HUDEP-2 (cell line): Measurements from ENCODE around the gene CCL17.
"Not testable (repeated sequence)": the region's sequence is repeated elsewhere in the genome, so short reads cannot be mapped to it uniquely, and the experiment has no call there.

Source experiments
- DNase-seq, 76 experiments: peaks; one replicate each; lab custom pipeline; 2025; ENCODE audit not compliant: unreplicated experiment in 76 of 76; lab: John Stamatoyannopoulos, UW

Gene CCL17

DNA sequence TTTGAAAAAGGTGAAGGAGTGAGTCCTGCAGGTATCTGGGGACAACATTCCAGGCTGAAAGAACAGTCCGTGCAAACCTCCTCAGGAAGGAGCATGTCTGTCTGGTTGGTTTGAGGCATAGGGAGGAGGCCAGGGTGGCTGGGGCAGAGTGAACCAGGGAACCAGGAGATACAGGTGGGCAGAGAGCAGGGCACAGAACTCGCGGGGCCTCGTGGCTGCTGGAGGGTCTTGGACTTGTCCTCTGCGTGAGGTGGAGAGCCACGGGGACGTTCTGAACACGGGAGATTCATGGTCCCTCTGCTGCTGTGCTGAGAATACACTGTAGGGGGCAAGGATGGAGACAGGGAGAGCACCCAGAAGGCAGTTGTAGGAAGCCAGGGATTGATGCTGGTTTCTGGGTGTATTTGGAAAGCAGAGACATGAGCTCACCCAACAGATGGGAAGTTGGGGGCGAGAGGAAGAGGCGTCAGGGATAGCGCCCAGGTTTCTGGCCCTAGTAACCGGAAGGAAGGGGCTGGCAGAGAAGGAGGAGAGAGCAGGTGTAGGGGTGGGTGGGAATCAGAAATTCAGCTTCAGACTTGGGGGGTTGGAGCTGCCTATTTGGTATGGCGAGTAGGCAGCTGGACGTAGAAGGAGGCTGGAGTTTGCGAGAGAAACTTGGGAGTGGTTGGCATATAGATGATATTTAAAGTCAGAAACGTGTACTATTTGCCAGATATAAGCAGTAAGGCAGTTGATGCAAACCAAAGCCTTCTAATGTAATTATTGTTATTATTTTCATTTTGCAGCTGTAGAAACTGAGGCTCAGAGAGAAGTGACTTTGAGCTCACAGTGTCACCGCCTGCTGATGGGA lies at the start of gene CCL17:
CCL17 (plus strand) TSS at position 803 of the 853 bp plus-strand sequence. CDS start 9,166 bp downstream, outside the sequence.
- DNase-seq: no peak

DNA sequence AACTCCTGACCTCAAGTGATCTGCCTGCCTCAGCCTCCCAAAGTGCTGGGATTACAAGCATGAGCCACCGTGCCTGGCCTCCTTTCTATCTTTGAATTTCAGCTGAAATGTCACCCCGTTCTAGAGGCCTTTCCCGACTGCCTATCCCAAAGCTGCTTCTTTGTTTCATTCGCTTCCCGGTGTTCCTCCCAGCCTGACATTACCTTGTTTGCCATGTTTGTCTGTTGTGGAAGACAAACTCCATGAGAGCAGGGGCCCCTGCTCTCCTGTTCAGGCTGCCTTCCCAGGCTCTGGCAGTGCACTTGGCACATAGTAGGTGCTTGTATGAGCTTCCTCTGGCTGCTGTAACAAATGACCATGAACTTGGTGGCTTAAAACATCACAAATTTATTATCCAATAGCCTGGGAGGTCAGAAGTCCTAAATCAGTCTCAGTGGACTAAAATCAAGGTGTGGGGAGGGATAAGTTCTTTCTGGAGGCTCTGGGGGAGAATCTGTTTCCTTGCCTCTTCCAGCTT lies 48.6 kb upstream of the CCL17 start:
- DNase-seq: no peak

DNA sequence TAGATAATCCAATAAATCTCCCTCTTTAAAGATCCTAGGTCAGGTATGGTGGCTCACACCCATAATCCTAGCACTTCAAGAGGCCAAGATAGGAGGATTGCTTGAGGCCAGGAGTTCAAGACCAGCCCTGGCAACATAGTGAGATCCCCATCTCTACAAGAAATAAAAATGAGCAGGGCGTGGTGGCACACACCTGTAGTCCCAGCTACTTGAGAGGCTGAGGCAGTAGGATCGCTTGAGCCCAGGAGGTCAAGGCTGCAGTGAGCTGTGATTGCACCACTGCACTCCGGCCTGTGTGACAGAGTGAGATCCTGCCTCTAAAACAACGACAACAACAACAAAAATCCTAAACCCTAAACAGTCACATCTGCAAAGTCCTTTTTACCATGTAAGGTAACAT lies 48.0 kb upstream of the CCL17 start:
- no peak for DNase-seq

DNA sequence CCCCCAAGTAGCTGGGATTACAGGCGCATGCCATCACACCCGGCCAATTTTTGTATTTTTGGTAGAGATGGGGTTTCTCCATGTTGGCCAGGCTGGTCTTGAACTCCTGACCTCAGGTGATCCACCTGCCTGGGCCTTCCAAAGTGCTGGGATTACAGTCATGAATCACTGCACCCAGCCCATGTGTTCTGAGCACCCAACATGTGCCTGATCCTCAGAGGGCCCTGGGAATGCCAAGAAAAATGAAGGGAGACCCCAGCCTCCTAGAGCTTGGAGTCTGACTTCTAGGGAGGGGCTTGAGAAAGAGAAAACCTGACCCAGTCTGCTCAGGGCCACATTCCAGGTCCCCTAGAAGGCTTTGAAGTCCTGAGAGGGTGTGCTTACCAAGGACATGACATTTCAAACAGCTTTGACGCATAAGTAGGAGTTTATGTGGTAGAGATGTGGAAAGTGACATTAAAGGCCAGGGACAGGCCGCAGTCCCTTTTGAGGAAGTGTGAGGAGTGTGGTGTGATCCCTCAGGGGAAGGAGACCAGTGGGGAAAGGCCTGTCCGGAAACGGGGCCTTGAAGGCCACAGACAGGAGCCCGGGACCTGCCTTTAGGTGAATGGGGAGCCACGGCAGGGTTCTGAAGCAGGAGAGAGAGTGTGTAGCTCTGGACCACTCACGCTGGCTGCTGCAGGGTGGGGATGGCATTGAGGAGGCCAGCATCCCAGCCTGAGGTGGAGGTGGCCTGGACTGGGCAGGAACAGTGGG lies 47.1 kb upstream of the CCL17 start:
- DNase-seq: no peak

DNA sequence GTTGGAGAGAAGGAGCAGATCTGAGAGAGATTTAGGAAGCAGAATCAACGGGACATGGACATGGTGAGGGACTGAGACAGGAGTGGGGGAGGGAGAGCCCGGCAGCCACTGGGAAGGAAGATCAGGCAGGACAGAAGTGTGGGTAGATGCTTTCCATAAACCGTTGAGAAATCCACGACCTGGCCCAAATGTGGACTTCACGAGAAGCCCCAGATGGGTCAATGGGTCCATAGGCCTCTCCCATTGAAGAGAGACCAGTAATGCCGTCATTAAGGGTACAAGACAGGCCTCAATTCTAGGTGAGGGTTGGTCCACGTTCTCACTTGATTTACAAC lies 46.5 kb upstream of the CCL17 start:
- no peak for DNase-seq

DNA sequence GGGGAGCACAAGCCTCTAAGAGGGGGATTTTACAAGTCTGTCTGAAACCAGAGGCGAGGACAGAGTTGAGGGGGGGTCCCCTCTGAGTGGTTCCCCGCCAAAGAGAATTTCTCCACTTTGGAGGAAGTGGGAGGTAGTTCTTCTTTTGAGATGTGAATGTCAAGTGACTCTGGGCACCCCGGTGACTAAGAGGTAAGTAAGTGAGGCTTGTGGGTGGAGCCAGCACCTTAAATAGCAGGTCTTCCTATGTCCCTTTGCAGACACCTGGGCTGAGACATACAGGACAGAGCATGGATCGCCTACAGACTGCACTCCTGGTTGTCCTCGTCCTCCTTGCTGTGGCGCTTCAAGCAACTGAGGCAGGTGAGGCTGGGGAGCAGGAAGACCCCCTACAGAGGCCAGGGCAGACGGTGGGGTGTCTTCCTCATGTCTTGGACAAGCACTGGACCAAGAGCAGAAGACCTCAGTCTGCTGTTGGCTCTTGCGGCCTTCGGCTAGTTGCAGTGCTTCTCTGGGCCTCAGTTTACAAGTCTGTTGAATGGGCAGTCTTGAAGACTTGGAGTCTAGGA lies 46.0 kb upstream of the CCL17 start, which contains the start of gene CCL22:
CCL22 (plus strand) TSS at position 257 of the 569 bp plus-strand sequence; CDS start at position 291, 34 bp downstream.
- DNase-seq: no peak

DNA sequence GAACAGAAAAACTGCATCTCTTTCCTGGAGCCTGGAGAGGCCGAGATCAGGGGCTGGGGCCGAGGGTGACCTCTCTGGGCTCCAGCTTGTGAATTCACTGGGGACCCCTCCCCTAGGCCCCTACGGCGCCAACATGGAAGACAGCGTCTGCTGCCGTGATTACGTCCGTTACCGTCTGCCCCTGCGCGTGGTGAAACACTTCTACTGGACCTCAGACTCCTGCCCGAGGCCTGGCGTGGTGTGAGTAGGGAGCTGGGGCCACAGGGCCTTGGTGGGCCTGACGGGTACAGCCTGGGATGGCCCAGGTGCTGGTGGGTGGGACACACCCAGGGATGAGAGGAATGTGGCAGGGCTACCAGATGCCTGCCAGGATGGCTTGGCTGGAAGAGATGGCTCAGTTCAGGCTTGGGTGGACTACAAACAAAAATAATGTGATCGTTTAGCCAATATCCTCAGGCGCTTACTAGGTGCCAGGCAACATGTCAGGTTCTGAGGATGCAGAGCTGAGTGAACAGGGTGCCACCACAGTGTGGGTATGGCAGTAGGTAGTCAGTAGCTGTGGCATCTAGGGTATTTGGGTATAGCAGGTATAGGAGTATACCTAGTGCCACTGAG lies 44.1 kb upstream of the CCL17 start:
- DNase-seq: no peak

DNA sequence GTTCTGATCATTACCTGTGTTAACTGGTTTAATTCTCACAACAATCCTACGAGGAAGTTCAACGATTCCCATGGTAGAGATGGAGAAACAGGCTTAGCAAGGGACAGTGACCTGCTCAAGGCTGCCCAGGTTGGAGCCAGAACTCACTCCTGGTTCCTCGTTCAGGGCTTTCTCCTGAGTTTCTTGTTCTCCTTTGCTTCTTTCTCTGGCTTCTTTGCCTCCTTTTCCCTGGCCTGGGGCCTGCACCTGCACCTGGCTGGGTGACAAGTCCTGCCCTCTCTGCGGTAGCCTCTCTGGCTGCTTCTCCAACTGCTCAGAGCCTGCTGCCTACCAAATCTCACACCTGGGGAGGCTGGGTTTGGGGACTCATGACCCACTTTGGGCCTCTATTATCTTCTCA lies 43.2 kb upstream of the CCL17 start:
- no peak for DNase-seq

DNA sequence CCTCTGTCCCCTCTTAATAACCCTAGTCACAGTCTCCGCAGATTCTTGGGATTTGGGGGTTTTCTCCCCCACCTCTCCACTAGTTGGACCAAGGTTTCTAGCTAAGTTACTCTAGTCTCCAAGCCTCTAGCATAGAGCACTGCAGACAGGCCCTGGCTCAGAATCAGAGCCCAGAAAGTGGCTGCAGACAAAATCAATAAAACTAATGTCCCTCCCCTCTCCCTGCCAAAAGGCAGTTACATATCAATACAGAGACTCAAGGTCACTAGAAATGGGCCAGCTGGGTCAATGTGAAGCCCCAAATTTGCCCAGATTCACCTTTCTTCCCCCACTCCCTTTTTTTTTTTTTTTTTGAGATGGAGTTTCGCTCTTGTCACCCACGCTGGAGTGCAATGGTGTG lies 40.4 kb upstream of the CCL17 start:
- DNase-seq: no peak

DNA sequence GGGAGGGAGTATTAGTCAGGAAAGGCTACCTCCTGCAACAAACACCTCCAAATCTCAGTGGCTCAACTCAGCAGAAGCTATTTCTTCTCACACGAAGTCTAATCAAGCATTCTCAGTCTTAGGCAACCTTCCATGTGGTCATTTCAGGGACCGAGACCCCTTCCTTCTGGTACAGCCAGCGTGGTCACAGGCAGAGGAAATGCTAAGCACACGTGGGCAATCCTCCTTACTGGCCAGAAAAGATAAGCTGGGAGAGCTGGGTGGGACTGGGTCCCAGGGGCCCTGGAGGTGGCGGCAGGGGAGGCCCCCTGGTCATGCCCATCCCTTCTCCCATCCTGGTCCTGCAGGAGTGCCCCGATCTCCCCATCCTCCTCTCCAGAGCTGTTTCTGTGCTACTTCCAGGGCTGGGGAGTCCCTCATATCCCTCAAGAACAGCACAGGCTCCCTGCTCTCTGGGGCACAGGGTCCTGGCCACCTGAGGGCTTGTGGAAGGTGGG lies 38.0 kb upstream of the CCL17 start:
- DNase-seq: no peak

DNA sequence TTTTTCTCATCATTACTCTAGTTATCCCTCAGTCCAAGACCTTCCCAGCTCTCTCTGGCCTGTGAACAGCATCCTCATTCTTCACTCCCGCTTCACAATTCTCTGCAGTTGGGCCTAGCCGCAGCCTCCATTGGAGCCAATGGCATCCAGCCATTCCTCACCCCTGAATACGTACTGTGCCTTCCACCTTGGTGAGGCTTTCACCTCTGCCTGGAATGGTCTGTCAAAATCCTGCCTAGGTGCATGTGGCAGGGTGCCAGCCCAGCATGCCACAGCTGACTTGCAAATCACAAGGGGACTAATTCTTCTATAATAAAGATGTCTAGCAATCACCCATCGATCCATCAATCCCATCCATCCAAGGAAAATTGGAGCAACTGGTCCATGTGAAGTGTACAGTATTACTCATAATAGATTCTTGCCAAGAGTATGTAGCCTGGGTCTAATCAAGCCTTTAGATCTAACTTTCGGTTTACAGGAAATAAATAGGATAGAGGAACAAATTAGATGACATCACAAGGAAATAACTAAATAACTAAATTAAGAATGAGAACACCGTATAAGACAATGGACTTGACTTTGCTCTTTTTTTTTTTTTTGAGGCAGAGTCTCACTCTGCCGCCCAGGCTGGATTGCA lies 37.3 kb upstream of the CCL17 start:
- no peak for DNase-seq

DNA sequence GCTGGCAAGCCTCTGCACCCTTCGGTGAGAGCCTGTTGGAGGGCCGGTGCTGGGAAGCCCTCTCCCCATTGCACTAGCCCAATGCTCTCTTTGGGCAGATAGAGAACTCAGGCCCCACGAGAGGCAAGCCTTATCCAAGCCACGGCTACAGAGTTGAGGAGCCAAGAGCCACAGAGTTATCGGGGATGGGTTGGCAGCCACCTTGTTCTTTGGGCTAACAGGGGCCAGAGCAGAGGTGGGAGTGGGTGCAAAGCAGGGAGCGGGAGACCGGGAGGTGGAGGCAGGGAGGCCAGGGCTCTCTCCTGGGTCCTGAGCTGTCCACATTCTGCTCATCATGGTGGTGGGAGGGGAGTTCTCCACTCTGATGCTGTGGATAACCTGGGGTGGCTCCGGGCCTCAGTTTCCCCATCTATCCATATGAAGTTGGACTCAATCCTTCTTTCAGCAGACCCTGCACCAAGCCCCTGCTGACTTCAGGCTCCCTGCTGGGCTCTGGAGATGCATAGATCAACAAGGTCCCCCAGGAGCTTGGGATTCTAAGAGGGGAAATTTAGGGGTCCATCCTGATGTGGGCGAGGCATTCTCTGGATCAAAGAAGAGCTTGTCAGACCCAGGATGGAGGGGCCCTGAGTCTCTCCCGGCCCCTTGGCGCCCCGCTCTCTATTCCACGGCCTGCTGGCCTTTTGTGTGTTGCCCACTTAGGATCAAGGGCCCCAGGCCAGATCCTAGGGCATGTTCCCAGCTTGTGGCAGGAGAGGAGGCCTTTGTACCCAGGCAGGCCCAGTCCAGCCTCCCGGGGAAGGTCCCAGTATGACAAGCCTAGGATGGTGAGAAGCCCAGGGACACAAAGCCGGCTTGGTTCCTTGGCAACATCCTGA lies 32.8 kb upstream of the CCL17 start:
- DNase-seq: no peak

DNA sequence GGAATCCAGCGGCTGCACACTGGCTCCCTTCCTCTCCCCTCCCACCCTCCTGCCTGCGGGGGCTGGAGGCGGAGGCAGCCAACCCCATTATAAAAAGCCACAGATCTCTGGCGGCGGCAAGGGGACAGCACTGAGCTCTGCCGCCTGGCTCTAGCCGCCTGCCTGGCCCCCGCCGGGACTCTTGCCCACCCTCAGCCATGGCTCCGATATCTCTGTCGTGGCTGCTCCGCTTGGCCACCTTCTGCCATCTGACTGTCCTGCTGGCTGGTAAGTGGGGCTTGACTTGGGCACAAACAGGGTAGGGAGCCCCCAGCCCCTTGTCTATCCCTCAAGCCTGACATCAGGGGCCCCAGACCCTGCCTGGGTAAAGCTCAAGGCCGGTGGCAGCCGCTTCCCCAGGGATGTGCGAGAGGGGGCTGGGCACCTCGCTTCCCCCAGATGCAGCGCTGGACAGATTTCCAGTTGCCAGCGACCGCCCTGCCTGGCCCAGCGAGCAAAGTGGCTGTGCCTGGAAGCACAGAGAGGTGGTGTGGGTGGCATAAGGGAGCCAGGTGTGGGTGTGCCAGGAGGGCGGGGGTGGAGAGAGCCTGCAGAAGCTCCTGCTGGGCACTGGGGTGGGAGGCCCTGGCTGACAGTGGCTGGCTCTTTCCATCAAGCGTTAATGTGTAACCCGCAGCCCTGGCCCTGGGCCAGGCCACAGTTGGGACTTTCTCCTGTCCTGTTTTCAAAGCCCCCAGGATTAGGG lies 32.0 kb upstream of the CCL17 start, which contains the start of gene CX3CL1:
CX3CL1 (plus strand) TSS at position 119 of the 745 bp plus-strand sequence; CDS start at position 198, 79 bp downstream.
- DNase-seq: no peak

DNA sequence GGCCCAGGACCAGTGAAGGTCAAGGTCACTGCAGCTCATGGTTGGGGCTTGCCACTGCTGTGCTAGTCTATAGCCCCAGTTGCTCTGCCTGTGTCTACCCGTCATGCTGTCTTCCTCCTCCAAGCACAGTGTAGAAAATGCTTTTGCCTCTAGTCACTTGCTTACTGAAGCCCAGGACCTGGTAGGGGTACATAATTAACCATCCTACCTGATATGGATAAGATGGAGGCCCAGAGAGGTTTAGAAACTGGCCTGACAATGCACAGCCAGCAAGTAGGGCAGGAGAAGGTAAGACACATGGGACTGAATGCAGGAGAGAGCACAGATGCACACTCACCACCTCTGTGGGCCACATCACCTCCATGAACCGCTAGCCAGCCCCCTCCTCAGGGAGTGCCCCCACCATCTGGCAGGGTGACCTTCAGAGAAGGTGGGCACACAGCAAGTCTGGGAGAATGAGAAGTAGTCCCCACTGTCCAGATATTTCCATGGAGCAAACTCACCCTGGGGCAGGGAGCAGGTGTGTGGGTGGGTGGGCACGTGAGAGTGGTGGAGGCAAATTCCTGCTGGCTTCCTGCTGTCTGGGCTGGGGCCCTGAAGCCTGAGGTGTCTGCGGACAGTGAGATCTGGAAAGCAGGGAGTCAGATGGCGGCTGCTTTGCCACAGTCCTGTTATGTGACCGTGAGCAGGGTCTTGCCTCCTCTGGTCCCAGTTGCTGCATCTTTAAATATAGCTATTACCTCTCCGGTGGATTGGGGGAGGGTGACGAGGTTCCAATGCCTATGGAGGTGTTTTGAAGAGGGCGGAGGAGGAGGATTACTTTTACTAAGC lies 31.2 kb upstream of the CCL17 start:
- DNase-seq: no peak

DNA sequence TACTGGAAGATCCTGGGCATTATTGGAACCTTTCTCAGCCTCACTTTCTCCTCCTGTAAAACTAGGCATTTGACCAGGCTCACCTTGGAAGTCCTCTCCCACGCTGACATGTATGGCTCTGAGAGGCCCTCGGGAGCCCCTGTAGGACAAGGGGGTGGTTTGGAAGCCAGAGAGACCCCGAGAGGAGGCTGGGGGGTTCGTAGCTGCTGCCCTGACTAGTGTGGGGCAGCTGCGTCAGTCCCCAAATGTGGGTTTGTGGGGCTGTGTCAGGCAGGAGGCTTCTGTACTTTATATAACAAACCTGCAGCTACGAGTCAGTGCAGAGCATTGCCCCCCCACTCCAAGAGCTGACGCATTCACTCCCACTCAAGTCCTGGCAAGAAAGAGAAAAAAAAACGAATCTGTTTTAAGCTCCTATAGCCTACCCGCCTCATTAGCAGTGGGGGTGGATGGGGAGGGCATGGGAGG lies 30.5 kb upstream of the CCL17 start:
- no peak for DNase-seq

DNA sequence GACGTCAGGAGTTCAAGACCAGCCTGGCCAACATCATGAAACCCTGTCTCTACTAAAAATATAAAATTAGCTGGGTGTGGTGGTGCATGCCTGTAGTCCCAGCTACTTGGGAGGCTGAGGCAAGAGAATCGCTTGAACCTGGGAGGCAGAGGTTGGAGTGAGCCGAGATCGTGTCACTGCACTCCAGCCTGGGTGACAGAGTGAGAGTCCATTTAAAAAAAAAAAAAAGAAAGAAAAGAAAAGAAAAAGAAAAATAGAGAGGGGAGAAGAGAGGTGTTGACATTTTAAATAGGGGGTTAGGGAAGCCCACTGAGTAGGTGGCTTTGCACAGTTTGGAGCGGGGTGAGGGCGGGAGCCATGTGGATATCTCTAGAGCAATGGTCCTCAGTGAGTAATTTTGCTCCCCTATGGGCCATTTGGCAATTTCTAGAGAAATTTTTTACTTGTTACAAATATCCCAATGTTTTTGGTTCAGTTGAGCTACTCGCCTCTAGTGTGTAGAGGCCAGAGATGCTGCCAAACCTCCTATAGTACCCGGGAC lies 29.6 kb upstream of the CCL17 start:
- not testable (repeated sequence) for DNase-seq

DNA sequence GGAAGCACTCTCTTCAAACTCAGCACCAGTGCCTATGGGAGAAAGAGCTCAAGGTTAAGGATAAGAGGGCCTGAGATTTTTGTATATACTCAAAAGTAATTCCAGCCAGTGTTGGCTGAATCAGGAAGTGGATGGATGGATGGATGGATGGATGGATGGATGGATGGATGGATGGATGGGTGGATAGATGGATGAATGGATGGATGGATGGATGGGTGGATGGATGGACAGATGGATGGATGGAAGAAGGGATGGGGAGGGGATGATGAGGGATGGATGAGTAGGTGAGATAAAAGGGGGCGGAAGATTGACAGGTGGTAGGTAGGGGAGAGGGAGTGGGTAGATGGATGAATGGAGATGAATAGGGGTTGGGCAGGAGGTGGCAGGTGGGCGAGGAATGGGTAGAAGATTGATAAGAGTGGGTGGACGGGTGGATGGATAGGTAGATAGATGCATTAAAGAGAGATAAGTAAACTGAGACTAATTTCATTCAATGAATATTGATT lies 28.2 kb upstream of the CCL17 start:
- DNase-seq: no peak
